GM19467 (cell line): ENCODE data around the gene KIF13A.
"Not testable (repeated sequence)": the region's sequence is repeated elsewhere in the genome, so short reads cannot be mapped to it uniquely, and the experiment has no call there.

Experiments
- ATAC-seq: cut with Tn5 transposase; IDR thresholded peaks from one replicate; pipeline ENCODE4 v1.9.1; 2021; ENCODE audit warnings: mild to moderate bottlenecking, moderate library complexity; ENCODE audit not compliant: unreplicated experiment

Gene KIF13A

GRCh38 chr6:17935188-17936149, 52.0 kb downstream of the KIF13A start:
- ATAC-seq = no peak

DNA sequence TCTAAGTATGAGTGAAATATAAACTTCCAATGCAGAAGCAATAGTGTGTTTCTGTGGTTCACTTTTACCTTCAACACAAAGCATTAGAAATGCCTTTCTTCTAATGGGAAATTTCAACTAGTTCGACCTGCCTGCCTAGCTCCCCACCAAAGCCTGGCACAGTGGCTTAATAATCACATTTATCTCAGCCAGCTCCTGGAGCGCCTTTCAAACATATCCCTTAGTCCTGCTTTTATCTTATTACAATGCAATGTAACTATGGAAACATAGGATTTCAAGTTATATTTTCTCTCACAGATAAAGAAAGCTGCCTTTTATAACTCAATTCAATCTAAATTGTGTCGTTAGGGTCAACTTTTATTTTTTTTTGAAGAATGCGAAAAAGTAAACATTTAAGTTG, 53.7 kb downstream of the KIF13A start:
- ATAC-seq = no peak

DNA sequence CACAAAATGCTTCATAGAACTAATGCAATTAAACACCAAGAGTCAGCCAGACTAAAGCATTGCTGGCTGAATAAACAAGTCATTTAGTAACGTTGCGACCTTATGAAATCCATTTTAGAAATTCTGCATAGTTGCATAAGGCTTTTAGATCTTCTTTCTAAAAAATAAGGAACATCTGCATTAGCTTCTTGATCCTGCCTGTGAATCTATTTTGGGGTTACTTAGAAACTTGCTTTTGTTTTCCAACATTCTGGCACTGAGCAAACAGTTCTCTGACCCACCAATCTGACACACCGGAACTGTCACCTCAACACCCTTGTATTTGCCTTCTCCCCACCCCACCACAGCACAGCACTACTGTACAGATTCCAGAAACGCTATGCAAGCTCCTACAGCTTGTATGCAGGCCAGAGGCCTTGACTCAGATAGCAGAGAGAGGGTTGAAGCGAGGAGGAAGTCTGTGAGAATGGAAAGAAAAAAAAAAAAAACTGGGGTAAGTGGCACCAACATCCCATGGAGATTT, 55.0 kb downstream of the KIF13A start:
- no peak for ATAC-seq

GRCh38 chr6:17931227-17931626, 56.2 kb downstream of the KIF13A start:
- no peak for ATAC-seq

- no peak for ATAC-seq
Observed at GRCh38 chr6:17930321-17930993, 57.0 kb downstream of the KIF13A start.

GRCh38 chr6:17928514-17929430, 58.7 kb downstream of the KIF13A start:
- ATAC-seq = no peak

GRCh38 chr6:17927705-17928104, 59.7 kb downstream of the KIF13A start:
- no peak for ATAC-seq

DNA sequence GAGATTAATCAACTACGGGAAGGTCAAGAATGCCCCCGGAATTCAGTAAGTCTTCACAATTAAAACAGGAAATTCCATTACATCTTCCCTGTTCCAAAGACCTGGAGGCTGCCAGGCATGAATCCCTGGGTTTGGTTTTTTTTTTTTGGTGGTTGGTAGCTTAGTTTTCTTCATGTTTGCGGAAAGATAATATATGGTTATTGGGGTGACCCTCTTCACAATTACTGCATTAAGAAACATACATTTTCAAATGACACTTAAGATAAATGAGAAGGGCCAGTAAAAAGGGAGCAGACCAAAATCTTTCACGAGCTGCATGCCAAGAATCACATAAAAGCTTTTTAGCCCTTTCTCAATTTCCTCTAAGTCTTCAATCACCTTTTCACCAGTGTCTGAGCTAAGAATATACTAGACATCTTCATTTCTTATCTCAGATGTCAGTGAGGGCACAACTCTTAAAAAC, 64.0 kb downstream of the KIF13A start:
- no peak for ATAC-seq

DNA sequence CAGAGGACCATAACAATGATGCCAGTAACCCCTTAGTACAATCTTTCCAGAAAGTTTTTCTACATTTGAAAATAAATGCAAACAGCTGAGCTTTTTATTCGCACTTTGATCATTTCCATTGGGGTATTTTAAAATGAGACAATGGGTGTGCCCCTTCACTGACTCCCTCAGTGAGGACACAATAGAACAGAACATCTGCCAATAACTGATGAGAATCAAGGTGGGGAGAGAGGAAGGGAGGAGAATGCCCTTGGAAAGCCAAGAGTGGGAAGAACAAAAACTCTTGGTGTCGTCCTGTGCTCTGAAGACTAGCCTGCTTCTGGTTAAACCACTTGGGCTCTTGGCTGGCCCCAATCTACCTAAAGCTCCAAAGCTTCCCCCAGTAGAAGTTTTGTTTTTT, 66.0 kb downstream of the KIF13A start:
- ATAC-seq = no peak

GRCh38 chr6:17919496-17919895, 67.9 kb downstream of the KIF13A start:
- ATAC-seq = no peak

DNA sequence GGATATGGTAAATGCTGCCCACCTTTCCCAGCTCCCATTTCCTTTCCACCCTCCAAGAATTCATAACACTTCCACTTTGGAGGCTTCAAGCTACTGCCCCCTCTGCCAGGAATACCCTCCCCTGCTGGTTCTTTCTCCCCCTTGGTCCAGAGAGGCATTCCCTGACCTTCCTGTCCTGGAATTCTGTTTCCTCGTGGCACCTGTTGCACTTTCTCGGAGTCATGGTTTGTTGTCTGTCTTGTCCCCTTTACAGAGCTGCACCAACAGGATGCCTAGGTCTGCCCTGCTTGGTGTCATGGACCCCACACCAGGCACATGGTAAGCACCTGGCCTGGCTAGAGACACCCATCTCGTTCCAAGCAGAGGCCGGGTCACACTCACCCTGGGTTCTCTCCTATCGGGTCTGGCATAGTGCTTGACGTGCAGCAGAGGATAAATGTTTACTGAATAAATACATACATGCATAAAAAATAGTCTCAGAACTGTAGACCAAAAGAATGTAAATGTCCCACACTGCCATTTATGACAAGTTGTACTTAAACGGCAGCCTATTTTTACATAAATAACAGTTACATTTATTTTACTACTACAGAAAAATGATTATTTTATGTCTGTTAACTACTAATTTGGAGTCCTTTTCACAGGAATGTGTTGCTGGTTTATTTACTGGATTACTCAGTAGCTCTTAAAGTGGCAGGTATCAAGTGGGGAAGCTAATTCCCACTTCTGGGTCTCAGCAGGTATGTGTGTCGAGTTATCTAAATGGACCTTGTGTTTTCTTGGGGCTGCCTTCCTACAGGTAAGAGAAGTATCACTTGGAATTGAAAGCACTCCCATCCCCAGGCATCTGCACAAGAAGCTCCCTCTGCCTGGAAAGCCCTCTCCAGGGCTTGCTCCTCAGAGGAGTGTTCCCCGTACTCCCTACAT, 69.3 kb downstream of the KIF13A start:
- no peak for ATAC-seq

DNA sequence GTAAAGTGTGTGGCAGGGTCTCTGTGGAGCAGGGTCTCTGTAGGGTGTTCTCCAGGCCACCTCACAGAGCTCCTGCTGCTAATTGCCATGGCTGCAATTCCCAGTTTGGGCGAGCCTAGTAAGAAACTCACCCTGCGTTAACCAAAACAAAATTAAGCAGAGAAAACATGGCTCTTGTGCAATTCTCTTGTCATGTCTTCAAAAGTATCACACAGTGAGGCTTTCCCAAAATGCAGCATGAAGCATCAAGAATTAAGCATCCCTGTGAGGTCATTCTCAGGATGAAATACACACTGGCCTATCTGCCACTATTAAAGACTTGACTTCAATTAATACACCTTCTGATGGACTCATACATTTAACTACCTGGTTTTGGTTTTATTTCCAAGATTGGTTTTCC, 72.8 kb downstream of the KIF13A start:
- ATAC-seq = no peak

DNA sequence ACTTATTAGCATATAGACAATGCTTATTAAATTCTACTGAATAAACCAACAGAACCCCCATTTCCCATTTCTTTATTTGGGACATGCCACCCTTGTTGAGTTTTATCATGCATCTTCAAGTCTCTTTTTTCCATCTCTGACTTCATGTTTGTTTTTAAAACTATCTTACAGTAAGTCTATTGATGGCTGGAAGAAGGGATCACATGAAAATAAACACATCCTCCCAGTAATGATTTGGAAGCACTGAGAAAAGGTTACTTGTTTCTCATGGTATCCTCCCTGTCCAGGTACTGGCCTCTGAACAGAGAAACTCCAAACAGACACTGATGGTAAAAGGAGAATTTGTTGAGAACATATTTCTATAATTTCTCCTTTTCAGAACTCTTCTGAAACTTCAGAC, 74.9 kb downstream of the KIF13A start:
- ATAC-seq = no peak

- ATAC-seq = not testable (repeated sequence)
Observed at GRCh38 chr6:17911656-17912055, 75.8 kb downstream of the KIF13A start.

DNA sequence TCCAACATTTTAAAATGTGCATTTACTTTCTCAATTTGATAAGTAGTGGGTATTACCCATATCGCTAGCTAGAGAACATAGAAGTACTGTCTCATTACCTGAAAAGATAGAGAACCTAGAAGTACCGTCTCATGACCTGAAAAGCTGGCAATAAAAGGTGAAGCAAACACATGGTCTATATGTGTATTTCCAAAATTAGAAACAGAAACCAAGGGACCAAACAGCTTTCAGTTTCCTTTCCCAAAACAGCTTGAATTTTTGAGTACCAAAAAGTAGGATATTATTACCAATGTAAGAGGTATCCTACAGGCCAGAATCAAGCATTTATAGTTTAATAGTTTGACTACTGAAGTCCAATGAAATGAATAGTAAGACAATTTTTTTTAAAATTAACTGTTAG, 77.2 kb downstream of the KIF13A start:
- no peak for ATAC-seq

GRCh38 chr6:17908831-17909230, 78.6 kb downstream of the KIF13A start:
- ATAC-seq = no peak

GRCh38 chr6:17907406-17908229, 79.8 kb downstream of the KIF13A start:
- peak; percentile 58 for ATAC-seq

GRCh38 chr6:17905611-17906592, 81.5 kb downstream of the KIF13A start:
- ATAC-seq = no peak
